T47D (cell line): Measurements from ENCODE around the gene SELENOP.
"Not testable (repeated sequence)": the region's sequence is repeated elsewhere in the genome, so short reads cannot be mapped to it uniquely, and the experiment has no call there.

Experiments used
- DNase-seq, 2 experiments: peaks; one replicate each; pipeline versions ENCODE4 v3.0.0 to v3.0.0-alpha.2; 2011 to 2012; ENCODE audit warnings: low read depth in 1 of 2, low spot score in 1 of 2
- JUND ChIP-seq: IDR thresholded peaks from 2 replicates; pipeline ENCODE4 v1.6.1; 2012; ENCODE audit warnings: low read depth
- in situ Hi-C: cut with HindIII; loops from 2 replicates; pipeline ENCODE4 v1.10.0; 2016; ENCODE audit warnings: low sequenced_read_pairs, low pct_unique_long_range_greater_than_20kb

The SELENOP gene

DNA sequence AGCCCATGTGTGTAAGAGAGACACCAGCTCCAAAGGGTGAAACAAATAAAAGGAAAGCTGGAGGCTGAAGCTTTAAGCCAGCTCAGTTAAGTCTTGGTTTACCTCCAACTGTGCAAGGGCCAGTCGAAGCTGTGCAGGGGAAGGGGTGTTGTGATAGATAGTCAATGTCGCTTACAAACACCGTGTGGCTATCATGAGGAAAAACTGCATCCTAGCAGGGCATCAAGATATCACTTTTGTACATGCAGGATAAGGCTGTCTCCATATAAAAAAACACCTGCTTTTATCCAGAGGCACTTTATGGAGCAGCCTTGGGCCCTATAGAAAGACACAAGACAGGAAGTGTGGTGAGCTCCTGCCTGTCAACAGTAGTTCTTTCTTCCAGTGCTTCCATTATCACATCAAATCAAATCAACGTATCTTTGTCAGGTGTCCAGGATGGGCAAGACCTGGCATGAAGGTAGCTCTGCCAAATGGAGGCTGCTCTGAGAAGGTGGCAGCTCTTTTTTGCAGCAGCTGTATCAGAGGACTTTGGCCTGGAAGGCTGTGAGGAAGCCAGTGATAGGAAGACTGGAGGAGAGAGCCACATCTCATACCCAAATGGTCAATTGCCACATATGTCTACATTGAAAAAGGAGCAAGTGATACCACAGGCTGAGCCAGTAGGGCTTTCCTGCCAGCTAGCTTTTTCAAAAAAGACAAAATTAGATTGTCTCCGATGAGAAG, 29.3 kb upstream of the SELENOP start:
- no peak for DNase-seq
- TF ChIP-seq JUND = no peak
- in situ Hi-C loops = no loop called here

DNA sequence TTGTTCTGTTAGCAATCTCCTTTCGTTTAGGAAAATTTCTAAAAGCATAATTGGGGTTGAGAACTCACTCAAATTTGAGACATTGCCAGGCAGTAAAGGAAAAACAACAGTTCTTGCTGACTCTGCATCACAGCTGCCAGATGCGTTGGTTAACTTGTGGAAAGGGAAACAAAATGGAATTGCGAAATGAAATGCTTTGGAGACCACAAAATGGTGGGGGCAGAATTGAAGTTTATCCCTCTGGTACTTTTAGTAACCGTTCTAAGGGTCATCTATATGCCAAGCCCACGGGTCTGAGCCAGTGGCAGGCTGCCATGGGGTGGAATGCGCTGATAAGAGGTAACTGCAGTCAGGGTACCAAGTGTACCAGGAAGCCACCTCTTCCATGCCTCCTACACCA, 28.6 kb upstream of the SELENOP start:
- in situ Hi-C loops = no loop called here
- no peak for DNase-seq
- no peak for TF ChIP-seq JUND

DNA sequence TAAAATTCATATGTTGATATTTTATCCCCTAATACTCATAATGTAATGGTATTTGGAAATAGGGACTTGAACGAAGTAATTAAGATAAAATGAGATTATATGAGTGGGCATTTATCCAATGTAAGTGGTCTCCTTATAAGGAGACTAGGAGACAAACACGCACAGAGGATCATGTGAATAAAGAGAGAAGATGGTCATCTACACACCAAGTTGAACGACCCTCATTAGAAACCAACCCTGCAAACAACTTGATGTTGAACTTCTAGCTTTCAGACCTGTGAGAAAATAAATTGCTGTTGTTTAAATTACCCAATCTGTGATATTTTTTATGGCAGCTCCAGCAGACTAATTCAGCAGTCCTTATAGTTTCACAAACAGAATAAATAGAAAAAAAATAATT, 27.5 kb upstream of the SELENOP start:
- in situ Hi-C loops = no loop called here
- TF ChIP-seq JUND = no peak
- DNase-seq = no peak

- in situ Hi-C loops = no loop called here
- TF ChIP-seq JUND = no peak
- DNase-seq = no peak
These were observed 25.9 kb upstream of the SELENOP start for GRCh38 chr5:42837601-42838000.

DNA sequence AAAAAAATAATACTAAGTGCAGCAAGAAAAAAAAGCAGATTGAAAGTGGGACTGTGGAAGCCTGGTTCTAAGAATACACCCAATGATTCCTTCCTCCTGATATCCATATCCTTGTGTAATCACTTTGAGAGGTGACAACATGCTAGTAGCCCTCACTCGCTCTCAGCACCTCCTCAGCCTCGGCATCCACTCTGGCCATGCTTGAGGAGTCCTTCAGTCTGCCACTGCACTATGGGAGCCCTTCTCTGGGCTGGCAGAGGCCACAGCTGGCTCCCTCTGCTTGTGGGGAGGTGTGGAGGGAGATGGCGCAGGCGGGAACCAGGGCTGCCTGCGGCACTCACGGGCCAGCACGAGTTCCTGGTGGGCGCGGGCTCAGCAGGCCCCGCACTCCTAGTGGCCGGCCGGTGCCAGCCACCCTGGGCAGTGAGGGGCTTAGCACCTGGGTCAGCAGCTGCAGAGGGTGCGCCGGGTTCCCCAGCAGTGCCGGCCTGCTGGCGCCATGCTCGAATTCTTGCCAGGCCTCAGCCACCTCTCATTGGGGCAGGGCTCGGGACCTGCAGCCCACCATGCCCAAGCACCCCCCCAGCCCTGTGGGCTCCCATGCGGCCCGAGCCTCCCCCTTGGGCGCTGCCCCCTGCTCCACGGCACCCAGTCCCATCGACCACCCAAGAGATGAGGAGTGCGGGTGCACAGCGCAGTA, 24.5 kb upstream of the SELENOP start:
- in situ Hi-C loops = no loop called here
- no peak for TF ChIP-seq JUND
- DNase-seq = no peak

GRCh38 chr5:42832060-42832459, 20.4 kb upstream of the SELENOP start:
- DNase-seq = no peak
- in situ Hi-C loops = no loop called here
- no peak for TF ChIP-seq JUND

- TF ChIP-seq JUND = no peak
These were observed 19.2 kb upstream of the SELENOP start for GRCh38 chr5:42830924-42831323.

DNA sequence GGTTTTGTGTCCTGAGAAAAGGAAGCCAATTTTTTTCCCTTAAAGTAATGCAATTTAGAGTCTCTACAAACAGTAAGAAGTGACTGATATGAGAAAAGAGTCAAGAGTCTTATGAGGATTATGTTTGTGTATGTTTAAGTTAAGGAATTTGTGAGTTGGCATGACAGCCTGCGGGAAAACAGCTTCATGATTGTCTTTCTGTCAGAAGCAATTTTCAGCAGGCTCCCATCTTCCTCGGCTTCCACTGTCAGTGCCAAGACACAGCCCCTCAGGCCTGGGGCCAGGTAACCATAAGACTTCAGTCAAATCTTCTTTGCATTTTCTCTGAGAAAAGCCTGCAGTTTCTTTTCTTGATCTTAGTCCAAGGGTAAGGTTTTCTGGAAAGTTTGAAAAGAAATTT, 17.0 kb upstream of the SELENOP start:
- in situ Hi-C loops = no loop called here
- TF ChIP-seq JUND = no peak
- no peak for DNase-seq

More at GRCh38 chr5:42830924-42831323, 19.2 kb upstream of the SELENOP start:
- in situ Hi-C loops = no loop called here
- no peak for DNase-seq

GRCh38 chr5:42826757-42827515, 15.2 kb upstream of the SELENOP start:
- no peak for DNase-seq
- in situ Hi-C loops = no loop called here
- no peak for TF ChIP-seq JUND

GRCh38 chr5:42825422-42826148, 13.9 kb upstream of the SELENOP start:
- TF ChIP-seq JUND = no peak
- in situ Hi-C loops = no loop called here
- no peak for DNase-seq

DNA sequence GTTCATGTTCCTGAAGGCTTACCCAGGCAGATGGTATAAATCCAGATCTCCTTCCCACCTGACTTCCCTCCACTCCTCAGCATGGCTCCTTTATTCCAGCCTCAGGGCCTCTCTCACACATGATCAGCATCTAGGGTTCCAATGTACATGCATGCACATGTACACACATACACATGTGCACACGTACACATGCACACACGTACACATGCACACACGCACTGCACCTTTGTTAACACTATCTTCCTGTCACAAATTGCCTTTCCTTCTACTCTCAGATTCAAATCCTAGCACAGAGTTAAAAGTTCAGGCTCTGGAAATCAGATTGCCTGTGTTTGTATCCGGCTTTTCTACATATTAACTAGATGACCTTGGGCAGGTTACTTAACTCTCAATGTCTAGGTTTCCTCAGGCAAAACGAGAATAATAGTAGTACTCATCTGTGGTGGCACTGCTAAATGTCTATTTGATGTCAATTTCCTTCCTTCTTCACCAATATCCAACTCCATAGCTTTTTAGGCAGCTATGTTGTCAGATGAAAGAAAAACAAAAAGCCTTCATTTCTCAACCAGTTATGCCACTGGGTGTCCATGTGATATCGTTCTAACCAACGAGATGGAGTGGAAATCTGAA, 12.8 kb upstream of the SELENOP start:
- in situ Hi-C loops = no loop called here
- no peak for TF ChIP-seq JUND
- no peak for DNase-seq

DNA sequence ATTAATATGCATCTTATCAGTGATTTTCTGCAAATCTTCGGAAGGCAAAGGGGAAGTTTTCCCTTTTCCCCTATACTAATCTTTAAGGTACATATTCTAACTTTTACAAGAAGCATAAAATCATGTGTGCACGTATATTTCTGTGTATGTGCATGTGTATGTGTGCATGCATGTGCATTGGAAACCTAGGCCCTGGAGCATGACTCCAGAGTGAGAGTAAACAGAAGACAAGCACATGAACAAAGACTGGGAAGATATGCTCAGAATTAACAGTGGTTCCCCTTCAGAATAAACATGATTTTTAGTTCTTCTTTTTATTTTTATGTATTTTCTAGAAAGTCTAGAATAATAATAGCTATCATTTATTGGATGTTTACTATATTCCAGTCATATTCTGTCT, 10.9 kb upstream of the SELENOP start:
- no peak for DNase-seq
- no peak for TF ChIP-seq JUND
- in situ Hi-C loops = no loop called here

DNA sequence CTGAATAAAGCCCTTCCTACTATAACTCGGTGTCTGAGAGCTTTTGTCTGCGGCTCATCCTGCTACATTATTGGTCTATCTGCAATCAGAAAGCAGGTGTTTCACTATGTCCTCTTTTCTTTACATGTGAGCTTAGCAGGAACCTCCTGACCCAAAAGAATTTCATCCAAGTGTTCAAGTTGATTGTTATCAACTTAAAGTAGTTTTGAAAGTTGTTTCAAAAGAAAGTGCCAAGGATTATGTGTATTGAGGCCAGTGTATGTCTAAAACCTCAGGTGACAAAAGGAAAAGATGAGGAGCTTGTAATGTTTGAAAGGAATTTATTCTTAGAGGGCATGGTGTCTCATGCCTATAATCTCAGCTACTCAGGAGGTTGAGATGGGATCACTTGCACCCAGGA, 8.1 kb upstream of the SELENOP start:
- in situ Hi-C loops = no loop called here
- DNase-seq = peak in 1 of 2 experiments; percentile 30
- TF ChIP-seq JUND = no peak

DNA sequence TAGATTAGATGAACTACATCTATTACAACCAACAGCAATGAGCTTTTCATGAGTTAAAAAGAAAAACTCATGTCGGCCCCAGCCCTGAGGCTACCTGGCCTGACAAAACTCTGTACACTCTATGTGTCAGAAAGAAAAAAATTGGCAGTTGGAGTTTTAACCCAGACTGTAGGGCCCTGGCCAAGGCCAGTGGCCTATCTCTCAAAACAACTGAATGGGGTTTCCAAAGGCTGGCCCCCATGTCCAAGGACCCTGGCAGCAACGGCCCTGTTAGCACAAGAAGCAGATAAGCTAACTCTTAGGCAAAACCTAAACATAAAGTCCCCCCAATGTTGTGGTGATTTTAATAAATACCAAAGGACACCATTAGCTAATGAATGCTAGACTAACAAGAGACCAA, 4.9 kb upstream of the SELENOP start:
- DNase-seq, in situ Hi-C loops: not testable (repeated sequence)
